ENCODE results near the gene DCC.

DNA sequence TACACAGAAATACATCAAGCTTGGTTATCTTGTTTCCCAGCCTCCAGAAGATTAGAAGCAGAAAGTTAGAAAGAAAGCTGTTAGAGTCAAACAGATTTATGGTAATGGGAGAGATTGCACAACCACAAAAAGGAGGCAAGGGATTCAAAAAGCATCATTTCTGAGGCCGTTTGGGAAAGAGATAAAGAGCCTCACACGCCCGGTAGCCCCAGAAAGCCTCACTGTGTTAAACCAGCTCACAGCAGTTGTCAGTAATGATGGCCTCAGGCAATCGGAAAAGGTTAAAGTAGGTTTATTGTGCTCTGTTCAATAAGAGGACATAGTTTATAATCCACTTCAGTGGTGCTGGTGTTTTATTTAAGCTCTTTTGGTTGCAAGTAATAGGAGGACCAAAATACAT is 111.3 kb downstream of the DCC start:
- TF ChIP-seq, protein P1, sequence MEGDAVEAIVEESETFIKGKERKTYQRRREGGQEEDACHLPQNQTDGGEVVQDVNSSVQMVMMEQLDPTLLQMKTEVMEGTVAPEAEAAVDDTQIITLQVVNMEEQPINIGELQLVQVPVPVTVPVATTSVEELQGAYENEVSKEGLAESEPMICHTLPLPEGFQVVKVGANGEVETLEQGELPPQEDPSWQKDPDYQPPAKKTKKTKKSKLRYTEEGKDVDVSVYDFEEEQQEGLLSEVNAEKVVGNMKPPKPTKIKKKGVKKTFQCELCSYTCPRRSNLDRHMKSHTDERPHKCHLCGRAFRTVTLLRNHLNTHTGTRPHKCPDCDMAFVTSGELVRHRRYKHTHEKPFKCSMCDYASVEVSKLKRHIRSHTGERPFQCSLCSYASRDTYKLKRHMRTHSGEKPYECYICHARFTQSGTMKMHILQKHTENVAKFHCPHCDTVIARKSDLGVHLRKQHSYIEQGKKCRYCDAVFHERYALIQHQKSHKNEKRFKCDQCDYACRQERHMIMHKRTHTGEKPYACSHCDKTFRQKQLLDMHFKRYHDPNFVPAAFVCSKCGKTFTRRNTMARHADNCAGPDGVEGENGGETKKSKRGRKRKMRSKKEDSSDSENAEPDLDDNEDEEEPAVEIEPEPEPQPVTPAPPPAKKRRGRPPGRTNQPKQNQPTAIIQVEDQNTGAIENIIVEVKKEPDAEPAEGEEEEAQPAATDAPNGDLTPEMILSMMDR (conservative IDR thresholded peaks at IDR 0.05; ENCODE audit: low read depth in 2 of 2), result no peak
- TF ChIP-seq POLR2AphosphoS5 (IDR thresholded peaks at IDR 0.05; ENCODE audit: low read depth) (no peak), EZH2phosphoT487 (IDR thresholded peaks at IDR 0.05; ENCODE audit: unreplicated experiment) (no peak), EZH2 (IDR thresholded peaks at IDR 0.05; ENCODE audit: low read depth, unreplicated experiment) (no peak), CREB1 (CRISPR knock-in tag; IDR thresholded peaks at IDR 0.05; ENCODE audit: low read depth) (no peak), JUNB (IDR thresholded peaks at IDR 0.05; ENCODE audit: unreplicated experiment) (no peak), ZNF114 (CRISPR knock-in tag; IDR thresholded peaks at IDR 0.05) (no peak), STAT1 (IDR thresholded peaks at IDR 0.05; ENCODE audit: unreplicated experiment) (no peak)
- TF ChIP-seq, protein P2, sequence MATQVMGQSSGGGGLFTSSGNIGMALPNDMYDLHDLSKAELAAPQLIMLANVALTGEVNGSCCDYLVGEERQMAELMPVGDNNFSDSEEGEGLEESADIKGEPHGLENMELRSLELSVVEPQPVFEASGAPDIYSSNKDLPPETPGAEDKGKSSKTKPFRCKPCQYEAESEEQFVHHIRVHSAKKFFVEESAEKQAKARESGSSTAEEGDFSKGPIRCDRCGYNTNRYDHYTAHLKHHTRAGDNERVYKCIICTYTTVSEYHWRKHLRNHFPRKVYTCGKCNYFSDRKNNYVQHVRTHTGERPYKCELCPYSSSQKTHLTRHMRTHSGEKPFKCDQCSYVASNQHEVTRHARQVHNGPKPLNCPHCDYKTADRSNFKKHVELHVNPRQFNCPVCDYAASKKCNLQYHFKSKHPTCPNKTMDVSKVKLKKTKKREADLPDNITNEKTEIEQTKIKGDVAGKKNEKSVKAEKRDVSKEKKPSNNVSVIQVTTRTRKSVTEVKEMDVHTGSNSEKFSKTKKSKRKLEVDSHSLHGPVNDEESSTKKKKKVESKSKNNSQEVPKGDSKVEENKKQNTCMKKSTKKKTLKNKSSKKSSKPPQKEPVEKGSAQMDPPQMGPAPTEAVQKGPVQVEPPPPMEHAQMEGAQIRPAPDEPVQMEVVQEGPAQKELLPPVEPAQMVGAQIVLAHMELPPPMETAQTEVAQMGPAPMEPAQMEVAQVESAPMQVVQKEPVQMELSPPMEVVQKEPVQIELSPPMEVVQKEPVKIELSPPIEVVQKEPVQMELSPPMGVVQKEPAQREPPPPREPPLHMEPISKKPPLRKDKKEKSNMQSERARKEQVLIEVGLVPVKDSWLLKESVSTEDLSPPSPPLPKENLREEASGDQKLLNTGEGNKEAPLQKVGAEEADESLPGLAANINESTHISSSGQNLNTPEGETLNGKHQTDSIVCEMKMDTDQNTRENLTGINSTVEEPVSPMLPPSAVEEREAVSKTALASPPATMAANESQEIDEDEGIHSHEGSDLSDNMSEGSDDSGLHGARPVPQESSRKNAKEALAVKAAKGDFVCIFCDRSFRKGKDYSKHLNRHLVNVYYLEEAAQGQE (IDR thresholded peaks at IDR 0.05; ENCODE audit: unreplicated experiment), result no peak
- TF ChIP-seq, protein P3, sequence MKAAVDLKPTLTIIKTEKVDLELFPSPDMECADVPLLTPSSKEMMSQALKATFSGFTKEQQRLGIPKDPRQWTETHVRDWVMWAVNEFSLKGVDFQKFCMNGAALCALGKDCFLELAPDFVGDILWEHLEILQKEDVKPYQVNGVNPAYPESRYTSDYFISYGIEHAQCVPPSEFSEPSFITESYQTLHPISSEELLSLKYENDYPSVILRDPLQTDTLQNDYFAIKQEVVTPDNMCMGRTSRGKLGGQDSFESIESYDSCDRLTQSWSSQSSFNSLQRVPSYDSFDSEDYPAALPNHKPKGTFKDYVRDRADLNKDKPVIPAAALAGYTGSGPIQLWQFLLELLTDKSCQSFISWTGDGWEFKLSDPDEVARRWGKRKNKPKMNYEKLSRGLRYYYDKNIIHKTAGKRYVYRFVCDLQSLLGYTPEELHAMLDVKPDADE (IDR thresholded peaks at IDR 0.05), result no peak

Data from GM23338 (cell line).